LoVo (cell line): ENCODE measurements around the gene CYSRT1.

Source experiments
- DNase-seq: peaks from one replicate; pipeline ENCODE4 v3.0.0-alpha.2; 2016; ENCODE audit warnings: low spot score

Gene CYSRT1

GRCh38 chr9:137227054-137227852 is 2.3 kb downstream of the CYSRT1 start, which contains the start of gene RNF224:
TSS of gene RNF224 (plus strand) at chr9:137227502. CDS start at chr9:137228336, 834 bp downstream.
- peak; percentile 83 for DNase-seq

GRCh38 chr9:137227853-137228505 is 3.0 kb downstream of the CYSRT1 start:
- DNase-seq, result no peak

- no peak for DNase-seq
These were observed 3.6 kb downstream of the CYSRT1 start for GRCh38 chr9:137228506-137228967.

GRCh38 chr9:137228968-137229896 is 4.3 kb downstream of the CYSRT1 start:
- DNase-seq, result no peak

GRCh38 chr9:137229903-137230704 is 5.1 kb downstream of the CYSRT1 start:
- no peak for DNase-seq

GRCh38 chr9:137230705-137231371 is 5.9 kb downstream of the CYSRT1 start, which contains the start of gene SLC34A3:
TSS of gene SLC34A3 (plus strand) at chr9:137230901. CDS start at chr9:137231703, 802 bp downstream.
- DNase-seq, result no peak

GRCh38 chr9:137231372-137232039 is 6.5 kb downstream of the CYSRT1 start:
- no peak for DNase-seq

GRCh38 chr9:137232101-137232500 is 7.1 kb downstream of the CYSRT1 start:
- no peak for DNase-seq

GRCh38 chr9:137232510-137232909 is 7.5 kb downstream of the CYSRT1 start:
- DNase-seq, result no peak

- no peak for DNase-seq
These were observed 8.4 kb downstream of the CYSRT1 start for GRCh38 chr9:137233143-137233980.

GRCh38 chr9:137234055-137234697 is 9.2 kb downstream of the CYSRT1 start:
- no peak for DNase-seq

- no peak for DNase-seq
These were observed 9.9 kb downstream of the CYSRT1 start for GRCh38 chr9:137234758-137235423.

GRCh38 chr9:137235424-137236237 is 10.7 kb downstream of the CYSRT1 start:
- no peak for DNase-seq

- DNase-seq, result peak; percentile 74
These were observed 11.4 kb downstream of the CYSRT1 start for GRCh38 chr9:137236238-137236935.

GRCh38 chr9:137236936-137237421 is 12.0 kb downstream of the CYSRT1 start:
- no peak for DNase-seq
